ENCODE data around the gene TRANK1.

TRANK1 gene

DNA sequence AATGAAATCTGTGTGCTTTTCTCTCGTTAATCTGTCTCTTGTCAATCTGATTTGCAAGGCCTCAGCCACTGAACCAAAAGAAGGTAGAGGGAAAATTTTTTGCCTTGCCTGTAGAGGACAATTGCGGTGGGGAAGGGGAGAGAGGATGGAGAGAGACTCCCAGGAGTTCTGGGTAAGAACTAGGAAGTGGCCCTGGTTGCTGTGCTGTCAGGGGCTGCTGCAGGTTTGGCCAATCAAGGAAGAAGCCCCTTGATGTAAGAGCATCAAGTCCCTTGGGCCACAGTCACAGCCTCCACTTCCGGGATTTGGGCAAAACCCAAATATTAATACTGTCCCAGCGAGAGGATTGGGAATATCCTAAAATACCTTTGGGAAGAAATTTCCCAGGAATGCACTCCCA, 43.3 kb downstream of the TRANK1 start:
- Histone ChIP-seq H3F3A (ENCODE audit: insufficient read depth) (peaks cover 18% of the 10 kb centered on the region), H3K9me3 (ENCODE audit: insufficient read depth, low read length) (no peaks in the 10 kb centered on the region), H3K27ac (ENCODE audit: low read depth, low read length) (peak overlapping the region; percentile 85), H3K27me3 (ENCODE audit: low read length) (no peaks in the 10 kb centered on the region), H3K4me2 (ENCODE audit: low read depth, low read length, poor library complexity, severe bottlenecking) (peak overlapping the region; percentile 85), H3K9me2 (replicated peaks; ENCODE audit: insufficient read depth, low read length) (no peaks in the 10 kb centered on the region), H3K9ac (ENCODE audit: low read length) (peak overlapping the region; percentile 49; the same call in 1 of the 2 replicates), H3K36me3 (ENCODE audit: low read length) (0 out of 2 replicates have a peak, but pooled peaks cover 4% of the 10 kb centered on the region), H3K4me3 (ENCODE audit: insufficient read depth, low read length, poor library complexity, severe bottlenecking) (no peak overlapping the region), H2AFZ (ENCODE audit: low read depth, low read length, severe bottlenecking) (peak overlapping the region; percentile 32), H3K79me2 (ENCODE audit: insufficient read depth, low read length) (no peaks in the 10 kb centered on the region), H4K20me1 (ENCODE audit: low read depth, low read length) (no peaks in the 10 kb centered on the region)
- TF ChIP-seq, protein P1, sequence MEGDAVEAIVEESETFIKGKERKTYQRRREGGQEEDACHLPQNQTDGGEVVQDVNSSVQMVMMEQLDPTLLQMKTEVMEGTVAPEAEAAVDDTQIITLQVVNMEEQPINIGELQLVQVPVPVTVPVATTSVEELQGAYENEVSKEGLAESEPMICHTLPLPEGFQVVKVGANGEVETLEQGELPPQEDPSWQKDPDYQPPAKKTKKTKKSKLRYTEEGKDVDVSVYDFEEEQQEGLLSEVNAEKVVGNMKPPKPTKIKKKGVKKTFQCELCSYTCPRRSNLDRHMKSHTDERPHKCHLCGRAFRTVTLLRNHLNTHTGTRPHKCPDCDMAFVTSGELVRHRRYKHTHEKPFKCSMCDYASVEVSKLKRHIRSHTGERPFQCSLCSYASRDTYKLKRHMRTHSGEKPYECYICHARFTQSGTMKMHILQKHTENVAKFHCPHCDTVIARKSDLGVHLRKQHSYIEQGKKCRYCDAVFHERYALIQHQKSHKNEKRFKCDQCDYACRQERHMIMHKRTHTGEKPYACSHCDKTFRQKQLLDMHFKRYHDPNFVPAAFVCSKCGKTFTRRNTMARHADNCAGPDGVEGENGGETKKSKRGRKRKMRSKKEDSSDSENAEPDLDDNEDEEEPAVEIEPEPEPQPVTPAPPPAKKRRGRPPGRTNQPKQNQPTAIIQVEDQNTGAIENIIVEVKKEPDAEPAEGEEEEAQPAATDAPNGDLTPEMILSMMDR (IDR thresholded peaks at IDR 0.05; ENCODE audit: insufficient read depth, low read length, poor library complexity, severe bottlenecking): no peak
- TF ChIP-seq EZH2phosphoT487 (conservative IDR thresholded peaks at IDR 0.05; ENCODE audit: low read length): no peak

DNA sequence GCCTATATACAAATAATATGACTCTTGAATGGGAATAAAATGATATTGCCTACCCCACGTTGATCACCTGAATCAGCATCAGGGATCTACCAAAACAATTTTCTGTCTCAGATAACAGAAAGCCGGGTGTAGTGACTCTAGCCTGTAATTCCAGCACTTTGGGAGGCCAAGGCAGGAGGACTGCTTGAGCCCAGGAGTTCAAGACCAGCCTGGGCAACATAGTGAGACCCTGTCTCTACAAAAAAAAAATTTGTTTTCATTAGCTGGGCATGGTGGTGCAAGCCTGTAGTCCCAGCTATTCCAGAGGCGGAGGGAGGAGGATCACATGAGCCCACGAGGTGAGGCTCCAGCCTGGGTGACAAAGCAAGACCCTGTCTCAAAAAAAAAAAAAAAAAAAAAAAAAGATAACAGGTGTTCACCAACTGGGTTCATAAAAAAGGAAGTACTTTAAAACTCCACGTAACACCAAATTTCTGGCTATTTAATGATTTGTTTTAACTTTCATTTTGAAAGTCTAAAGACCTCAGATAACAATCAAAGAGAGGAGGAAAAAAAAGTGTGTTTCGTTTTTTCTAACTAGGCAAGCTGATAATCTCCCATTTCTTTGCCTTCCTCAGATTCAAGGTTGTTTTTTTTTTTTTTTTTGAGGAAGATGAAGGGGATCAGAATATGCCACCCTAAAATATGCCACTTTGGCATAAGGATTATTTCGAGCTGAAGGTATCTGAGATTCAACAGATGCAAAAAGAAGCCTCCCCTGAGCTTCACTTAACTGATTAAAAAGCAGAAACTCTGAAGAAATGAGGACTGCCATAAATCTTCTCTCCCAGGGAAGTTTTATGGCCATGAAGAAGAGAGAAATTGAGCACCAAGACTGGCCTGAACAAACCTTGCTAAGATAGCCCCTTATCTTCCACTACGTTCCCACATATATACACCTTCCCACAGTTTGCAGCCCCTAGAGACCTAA, 44.1 kb downstream of the TRANK1 start:
- Histone ChIP-seq H3K79me2 (ENCODE audit: insufficient read depth, low read length) (no peaks in the 10 kb centered on the region), H3K9me2 (replicated peaks; ENCODE audit: insufficient read depth, low read length) (no peaks in the 10 kb centered on the region), H3K27ac (ENCODE audit: low read depth, low read length) (peak overlapping the region; percentile 85), H2AFZ (ENCODE audit: low read depth, low read length, severe bottlenecking) (peak overlapping the region; percentile 32), H3K9ac (ENCODE audit: low read length) (peak overlapping the region; percentile 49), H4K20me1 (ENCODE audit: low read depth, low read length) (no peaks in the 10 kb centered on the region), H3F3A (ENCODE audit: insufficient read depth) (peaks cover 18% of the 10 kb centered on the region), H3K27me3 (ENCODE audit: low read length) (no peaks in the 10 kb centered on the region), H3K4me2 (ENCODE audit: low read depth, low read length, poor library complexity, severe bottlenecking) (peak overlapping the region; percentile 85), H3K4me3 (ENCODE audit: insufficient read depth, low read length, poor library complexity, severe bottlenecking) (peak overlapping the region; percentile 38), H3K36me3 (ENCODE audit: low read length) (0 out of 2 replicates have a peak, but pooled peaks cover 4% of the 10 kb centered on the region), H3K9me3 (ENCODE audit: insufficient read depth, low read length) (no peaks in the 10 kb centered on the region)
- TF ChIP-seq EZH2phosphoT487 (conservative IDR thresholded peaks at IDR 0.05; ENCODE audit: low read length): no peak
- TF ChIP-seq, protein P1 (IDR thresholded peaks at IDR 0.05; ENCODE audit: insufficient read depth, low read length, poor library complexity, severe bottlenecking): no peak

DNA sequence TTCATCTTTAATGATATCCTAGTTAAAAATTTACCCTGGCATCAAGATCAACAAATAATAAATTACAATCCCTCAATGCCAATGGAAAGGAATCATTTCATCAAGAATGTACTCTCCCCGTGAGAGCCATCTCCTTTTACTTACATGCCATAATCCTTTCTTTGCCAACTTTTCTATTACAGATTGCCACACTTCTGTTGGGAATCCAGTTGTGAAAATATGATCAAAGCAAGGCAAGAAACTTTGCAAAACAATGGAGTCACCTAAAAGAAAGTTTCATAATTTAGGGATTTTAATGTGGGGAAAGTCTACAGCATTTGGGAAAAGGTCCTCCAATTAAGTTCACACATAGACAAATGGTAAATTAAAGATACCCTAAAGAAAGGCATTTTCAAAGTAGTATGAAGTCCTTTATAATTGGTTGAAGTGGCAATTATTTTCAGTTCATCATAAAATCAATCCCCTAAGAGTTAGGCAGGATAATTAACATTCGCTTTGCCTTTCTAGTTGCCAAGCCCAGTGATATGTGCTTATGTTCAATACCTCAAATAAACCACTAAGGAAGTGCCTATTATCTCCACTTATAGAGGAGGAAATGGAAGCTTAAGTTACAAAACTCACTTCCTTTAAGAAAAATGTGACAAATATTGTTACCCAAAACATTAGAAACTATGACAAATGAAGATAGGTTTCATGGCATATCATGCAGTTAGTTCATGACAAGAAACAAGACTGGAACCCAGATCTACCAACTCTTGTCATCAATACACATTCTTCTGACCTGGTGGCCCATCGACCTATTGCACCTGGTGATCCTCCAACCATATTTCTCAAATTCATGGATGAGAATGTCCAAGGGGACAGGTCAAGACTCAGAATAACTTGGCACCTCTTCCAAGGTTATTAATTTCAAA, 49.1 kb downstream of the TRANK1 start:
- H3K9me3 ChIP-seq (ENCODE audit: insufficient read depth, low read length): no peaks in the 10 kb centered on the region
- no peak overlapping the region for H3K4me3 ChIP-seq (ENCODE audit: insufficient read depth, low read length, poor library complexity, severe bottlenecking)
- peak overlapping the region; percentile 42 for H3K4me2 ChIP-seq (ENCODE audit: low read depth, low read length, poor library complexity, severe bottlenecking)

More for the DNA sequence above, 49.1 kb downstream of the TRANK1 start:
- H4K20me1 ChIP-seq (ENCODE audit: low read depth, low read length): no peaks in the 10 kb centered on the region
- no peaks in the 10 kb centered on the region; the same call in 1 of the 2 replicates for H3F3A ChIP-seq (ENCODE audit: insufficient read depth)
- H3K9me2 ChIP-seq (replicated peaks; ENCODE audit: insufficient read depth, low read length): no peaks in the 10 kb centered on the region
- H3K36me3 ChIP-seq (ENCODE audit: low read length): peaks cover 5% of the 10 kb centered on the region
- H2AFZ ChIP-seq (ENCODE audit: low read depth, low read length, severe bottlenecking): no peak overlapping the region
- no peak overlapping the region for H3K9ac ChIP-seq (ENCODE audit: low read length)
- H3K27me3 ChIP-seq (ENCODE audit: low read length): no peaks in the 10 kb centered on the region
- H3K27ac ChIP-seq (ENCODE audit: low read depth, low read length): peak overlapping the region; percentile 72
- no peaks in the 10 kb centered on the region for H3K79me2 ChIP-seq (ENCODE audit: insufficient read depth, low read length)
- no peak for TF ChIP-seq EZH2phosphoT487 (conservative IDR thresholded peaks at IDR 0.05; ENCODE audit: low read length)
- TF ChIP-seq, protein P1 (IDR thresholded peaks at IDR 0.05; ENCODE audit: insufficient read depth, low read length, poor library complexity, severe bottlenecking): no peak
